Measurements from ENCODE around the gene POM121L2. TPM values are rescaled to one million over a fixed set of nuclear protein-coding genes. Genes with fewer than 3 reads are reported as not detected.

POM121L2 gene
- total RNA-seq, 1 experiment from 2014 or later = not detected

GRCh38 chr6:27288136-27289044 is 23.7 kb downstream of the POM121L2 start:
- TF ChIP-seq, protein P1, sequence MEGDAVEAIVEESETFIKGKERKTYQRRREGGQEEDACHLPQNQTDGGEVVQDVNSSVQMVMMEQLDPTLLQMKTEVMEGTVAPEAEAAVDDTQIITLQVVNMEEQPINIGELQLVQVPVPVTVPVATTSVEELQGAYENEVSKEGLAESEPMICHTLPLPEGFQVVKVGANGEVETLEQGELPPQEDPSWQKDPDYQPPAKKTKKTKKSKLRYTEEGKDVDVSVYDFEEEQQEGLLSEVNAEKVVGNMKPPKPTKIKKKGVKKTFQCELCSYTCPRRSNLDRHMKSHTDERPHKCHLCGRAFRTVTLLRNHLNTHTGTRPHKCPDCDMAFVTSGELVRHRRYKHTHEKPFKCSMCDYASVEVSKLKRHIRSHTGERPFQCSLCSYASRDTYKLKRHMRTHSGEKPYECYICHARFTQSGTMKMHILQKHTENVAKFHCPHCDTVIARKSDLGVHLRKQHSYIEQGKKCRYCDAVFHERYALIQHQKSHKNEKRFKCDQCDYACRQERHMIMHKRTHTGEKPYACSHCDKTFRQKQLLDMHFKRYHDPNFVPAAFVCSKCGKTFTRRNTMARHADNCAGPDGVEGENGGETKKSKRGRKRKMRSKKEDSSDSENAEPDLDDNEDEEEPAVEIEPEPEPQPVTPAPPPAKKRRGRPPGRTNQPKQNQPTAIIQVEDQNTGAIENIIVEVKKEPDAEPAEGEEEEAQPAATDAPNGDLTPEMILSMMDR (IDR thresholded peaks at IDR 0.05; ENCODE audit: insufficient read depth in 1 of 2, low read depth in 1 of 2, low read length in 1 of 2, severe bottlenecking in 1 of 2, unreplicated experiment in 1 of 2) = no peak
- BruUV-seq (replicated peaks) = no TSS peak
- ChIA-PET CTCF (no interaction called here), POLR2A (no interaction called here)
- H3K4me3 ChIP-seq (ENCODE audit: low read depth, low read length) = peak overlapping the region; percentile 43
- Mint-ChIP-seq H3K4me3 (ENCODE audit: unreplicated experiment) (peak overlapping the region; percentile 66), H3K27ac (ENCODE audit: unreplicated experiment) (no peak overlapping the region), H3K36me3 (ENCODE audit: insufficient read depth, unreplicated experiment) (peaks cover 3% of the 10 kb centered on the region), H3K4me1 (ENCODE audit: low read depth, unreplicated experiment) (peaks cover 5% of the 10 kb centered on the region), H3K27me3 (ENCODE audit: insufficient read depth, unreplicated experiment) (peaks cover 2% of the 10 kb centered on the region), H3K9me3 (ENCODE audit: unreplicated experiment) (no peaks in the 10 kb centered on the region)
- intact Hi-C loops (cut with micrococcal nuclease; ENCODE audit: unreplicated experiment) = no loop called here
- no peaks in the 10 kb centered on the region for H3K36me3 ChIP-seq (ENCODE audit: control insufficient read depth, insufficient read depth, low read length)
- no peaks in the 10 kb centered on the region for H3K27me3 ChIP-seq (replicated peaks; ENCODE audit: control insufficient read depth, insufficient read depth, low read length)
- no peaks in the 10 kb centered on the region for H3K9me3 ChIP-seq
- peaks cover 9% of the 10 kb centered on the region; the same call in 1 of the 2 replicates for H3K4me1 ChIP-seq
- DNase-seq = peak; percentile 37 to 46

- CTCF ChIA-PET = no interaction called here
- no peak overlapping the region for H3K27ac Mint-ChIP-seq (ENCODE audit: unreplicated experiment)
- intact Hi-C loops (cut with micrococcal nuclease; ENCODE audit: unreplicated experiment) = no loop called here
Measured at GRCh38 chr6:27287751-27288135, 24.3 kb downstream of the POM121L2 start.

GRCh38 chr6:27286141-27286540 is 25.9 kb downstream of the POM121L2 start:
- H3K27me3 Mint-ChIP-seq (ENCODE audit: insufficient read depth, unreplicated experiment) = peaks cover 2% of the 10 kb centered on the region
- CTCF ChIA-PET = no interaction called here
- no peak for DNase-seq

More at GRCh38 chr6:27287751-27288135, 24.3 kb downstream of the POM121L2 start:
- TF ChIP-seq, protein P1 (IDR thresholded peaks at IDR 0.05; ENCODE audit: insufficient read depth in 1 of 2, low read depth in 1 of 2, low read length in 1 of 2, severe bottlenecking in 1 of 2, unreplicated experiment in 1 of 2) = no peak
- H3K9me3 ChIP-seq = no peaks in the 10 kb centered on the region
- peaks cover 2% of the 10 kb centered on the region for H3K27me3 Mint-ChIP-seq (ENCODE audit: insufficient read depth, unreplicated experiment)
- DNase-seq = no peak
- no peaks in the 10 kb centered on the region for H3K36me3 Mint-ChIP-seq (ENCODE audit: insufficient read depth, unreplicated experiment)
- no TSS peak for BruUV-seq (replicated peaks)
- peaks cover 5% of the 10 kb centered on the region; the same call in 1 of the 2 replicates for H3K4me1 ChIP-seq
- H3K36me3 ChIP-seq (ENCODE audit: control insufficient read depth, insufficient read depth, low read length) = no peaks in the 10 kb centered on the region
- H3K4me3 ChIP-seq (ENCODE audit: low read depth, low read length) = peak overlapping the region; percentile 43
- H3K4me1 Mint-ChIP-seq (ENCODE audit: low read depth, unreplicated experiment) = peaks cover 5% of the 10 kb centered on the region
- POLR2A ChIA-PET = no interaction called here
- H3K9me3 Mint-ChIP-seq (ENCODE audit: unreplicated experiment) = no peaks in the 10 kb centered on the region
- H3K4me3 Mint-ChIP-seq (ENCODE audit: unreplicated experiment) = peak overlapping the region; percentile 66
- H3K27me3 ChIP-seq (replicated peaks; ENCODE audit: control insufficient read depth, insufficient read depth, low read length) = no peaks in the 10 kb centered on the region

More at GRCh38 chr6:27286141-27286540, 25.9 kb downstream of the POM121L2 start:
- H3K4me3 ChIP-seq (ENCODE audit: low read depth, low read length) = no peak overlapping the region
- H3K9me3 ChIP-seq = no peaks in the 10 kb centered on the region
- peak overlapping the region; percentile 24 for H3K4me3 Mint-ChIP-seq (ENCODE audit: unreplicated experiment)
- H3K4me1 ChIP-seq = peaks cover 5% of the 10 kb centered on the region; the same call in 1 of the 2 replicates
- TF ChIP-seq, protein P1 (IDR thresholded peaks at IDR 0.05; ENCODE audit: insufficient read depth in 1 of 2, low read depth in 1 of 2, low read length in 1 of 2, severe bottlenecking in 1 of 2, unreplicated experiment in 1 of 2) = no peak
- no peaks in the 10 kb centered on the region for H3K36me3 ChIP-seq (ENCODE audit: control insufficient read depth, insufficient read depth, low read length)
- peaks cover 5% of the 10 kb centered on the region for H3K4me1 Mint-ChIP-seq (ENCODE audit: low read depth, unreplicated experiment)
- BruUV-seq (replicated peaks) = no TSS peak
- POLR2A ChIA-PET = no interaction called here
- intact Hi-C loops (cut with micrococcal nuclease; ENCODE audit: unreplicated experiment) = no loop called here
- no peaks in the 10 kb centered on the region for H3K27me3 ChIP-seq (replicated peaks; ENCODE audit: control insufficient read depth, insufficient read depth, low read length)
- no peaks in the 10 kb centered on the region for H3K36me3 Mint-ChIP-seq (ENCODE audit: insufficient read depth, unreplicated experiment)
- H3K9me3 Mint-ChIP-seq (ENCODE audit: unreplicated experiment) = no peaks in the 10 kb centered on the region
- no peak overlapping the region for H3K27ac Mint-ChIP-seq (ENCODE audit: unreplicated experiment)
